ENCODE results near the gene LIMS1.

LIMS1 gene

GRCh38 chr2:108616751-108617161 lies 82.5 kb downstream of the LIMS1 start:
- TF ChIP-seq CEBPB (IDR thresholded peaks at IDR 0.05) (0 out of 2 replicates have a peak, but pooled peaks have one; percentile 26), YY1 (IDR thresholded peaks at IDR 0.05; ENCODE audit: low read depth) (peak; percentile 39; the same call in 1 of the 2 replicates), NFIC (IDR thresholded peaks at IDR 0.05) (peak; percentile 91), CREB1 (IDR thresholded peaks at IDR 0.05; ENCODE audit: low read depth) (no peak), TEAD4 (IDR thresholded peaks at IDR 0.05) (peak; percentile 88), REST (IDR thresholded peaks at IDR 0.05; ENCODE audit: low read depth) (no peak), EGR1 (IDR thresholded peaks at IDR 0.05) (no peak), MAX (IDR thresholded peaks at IDR 0.05) (no peak), EP300 (IDR thresholded peaks at IDR 0.05; ENCODE audit: borderline replicate concordance) (peak; percentile 77), FOXM1 (IDR thresholded peaks at IDR 0.05; ENCODE audit: borderline replicate concordance, low read depth) (peak; percentile 66; the same call in 1 of the 2 replicates), TCF12 (IDR thresholded peaks at IDR 0.05; ENCODE audit: low read depth) (peak; percentile 91), TAF1 (IDR thresholded peaks at IDR 0.05; ENCODE audit: low read depth) (no peak), USF1 (IDR thresholded peaks at IDR 0.05) (no peak), RAD21 (IDR thresholded peaks at IDR 0.05; ENCODE audit: low read depth) (no peak), ZBTB7A (IDR thresholded peaks at IDR 0.05; ENCODE audit: low read depth) (no peak)

GRCh38 chr2:108617617-108618016 lies 83.3 kb downstream of the LIMS1 start:
- TF ChIP-seq TEAD4 (IDR thresholded peaks at IDR 0.05) (no peak), EP300 (IDR thresholded peaks at IDR 0.05; ENCODE audit: borderline replicate concordance) (no peak), MAX (IDR thresholded peaks at IDR 0.05) (no peak), TCF12 (IDR thresholded peaks at IDR 0.05; ENCODE audit: low read depth) (no peak), YY1 (IDR thresholded peaks at IDR 0.05; ENCODE audit: low read depth) (no peak), CEBPB (IDR thresholded peaks at IDR 0.05) (no peak), TAF1 (IDR thresholded peaks at IDR 0.05; ENCODE audit: low read depth) (no peak), FOXM1 (IDR thresholded peaks at IDR 0.05; ENCODE audit: borderline replicate concordance, low read depth) (no peak), EGR1 (IDR thresholded peaks at IDR 0.05) (no peak), NFIC (IDR thresholded peaks at IDR 0.05) (no peak), CREB1 (IDR thresholded peaks at IDR 0.05; ENCODE audit: low read depth) (no peak), USF1 (IDR thresholded peaks at IDR 0.05) (no peak), RAD21 (IDR thresholded peaks at IDR 0.05; ENCODE audit: low read depth) (no peak), REST (IDR thresholded peaks at IDR 0.05; ENCODE audit: low read depth) (no peak), ZBTB7A (IDR thresholded peaks at IDR 0.05; ENCODE audit: low read depth) (no peak)

GRCh38 chr2:108619925-108620620 lies 85.8 kb downstream of the LIMS1 start:
- TF ChIP-seq USF1 (IDR thresholded peaks at IDR 0.05), result no peak
- TF ChIP-seq CREB1 (IDR thresholded peaks at IDR 0.05; ENCODE audit: low read depth), result no peak
- no peak for TF ChIP-seq TCF12 (IDR thresholded peaks at IDR 0.05; ENCODE audit: low read depth)
- TF ChIP-seq ZBTB7A (IDR thresholded peaks at IDR 0.05; ENCODE audit: low read depth), result no peak
- TF ChIP-seq NFIC (IDR thresholded peaks at IDR 0.05), result no peak
- TF ChIP-seq TEAD4 (IDR thresholded peaks at IDR 0.05), result no peak
- no peak for TF ChIP-seq MAX (IDR thresholded peaks at IDR 0.05)
- no peak for TF ChIP-seq EGR1 (IDR thresholded peaks at IDR 0.05)
- TF ChIP-seq RAD21 (IDR thresholded peaks at IDR 0.05; ENCODE audit: low read depth), result no peak
- TF ChIP-seq TAF1 (IDR thresholded peaks at IDR 0.05; ENCODE audit: low read depth), result no peak
- no peak for TF ChIP-seq EP300 (IDR thresholded peaks at IDR 0.05; ENCODE audit: borderline replicate concordance)
- no peak for TF ChIP-seq FOXM1 (IDR thresholded peaks at IDR 0.05; ENCODE audit: borderline replicate concordance, low read depth)
- no peak for TF ChIP-seq CEBPB (IDR thresholded peaks at IDR 0.05)
- TF ChIP-seq YY1 (IDR thresholded peaks at IDR 0.05; ENCODE audit: low read depth), result no peak
- no peak for TF ChIP-seq REST (IDR thresholded peaks at IDR 0.05; ENCODE audit: low read depth)

All from Ishikawa (cell line).